ENCODE measurements around the gene PGPEP1. TPM values are rescaled to one million over a fixed set of nuclear protein-coding genes. Genes with fewer than 3 reads are reported as not detected.

PGPEP1 gene
- total RNA-seq (2022) (25.6 and 26.0 TPM in 2 replicates), Bru-seq, nascent RNA (percentile 61 among the genes with signal in this experiment), BruChase-seq, experiment 1, labeled RNA remaining after a 2-hour chase (percentile 71 among the genes with signal in this experiment), BruChase-seq, experiment 2, labeled RNA remaining after a 6-hour chase (percentile 74 among the genes with signal in this experiment)
- long read RNA-seq, full-length matches to known transcripts, result 3 of 9 reads
- long read RNA-seq, partial matches to known transcripts, result 0 of 9 reads
- long read RNA-seq, other reads (novel, unspliced or antisense), result 6 of 9 reads

GRCh38 chr19:18340190-18340989, at the start of gene PGPEP1:
PGPEP1 (plus strand) TSS chr19:18340598; CDS start chr19:18340682, 84 bp downstream.
- BruUV-seq (replicated peaks), result no TSS peak
- peak; percentile 57 to 82 for DNase-seq
- 0 out of 2 replicates have a peak, but pooled peaks cover 2% of the 10 kb centered on the region for H3K36me3 ChIP-seq (ENCODE audit: control insufficient read depth, insufficient read depth, low read length)
- POLR2A ChIA-PET, result interaction anchor here (0.8 to 1.9 kb wide), 3 partner anchors 11 to 59 kb away, joined by 3 to 5 read pairs (median 5); no protein-coding TSS in a partner anchor
- no peaks in the 10 kb centered on the region for H3K27me3 ChIP-seq (replicated peaks; ENCODE audit: control insufficient read depth, insufficient read depth, low read length)
- Mint-ChIP-seq H3K4me3 (ENCODE audit: unreplicated experiment) (peak within 1 kb of the TSS; percentile 70), H3K36me3 (ENCODE audit: insufficient read depth, unreplicated experiment) (peaks cover 17% of the 10 kb centered on the region), H3K27me3 (ENCODE audit: insufficient read depth, unreplicated experiment) (no peaks in the 10 kb centered on the region), H3K4me1 (ENCODE audit: low read depth, unreplicated experiment) (peaks cover 7% of the 10 kb centered on the region), H3K9me3 (ENCODE audit: unreplicated experiment) (no peaks in the 10 kb centered on the region), H3K27ac (ENCODE audit: unreplicated experiment) (peak within 1 kb of the TSS; percentile 60)
- CTCF ChIA-PET, result interaction anchor here (1.0 to 2.2 kb wide), 6 partner anchors 12 to 116 kb away, joined by 3 to 27 read pairs (median 8); partner anchors contain the start of gene SSBP4
- H3K4me1 ChIP-seq, result peaks cover 4% of the 10 kb centered on the region
- H3K4me3 ChIP-seq (ENCODE audit: low read depth, low read length), result peak within 1 kb of the TSS; percentile 71
- intact Hi-C loops (cut with micrococcal nuclease; ENCODE audit: unreplicated experiment), result no loop called here
- no peaks in the 10 kb centered on the region for H3K9me3 ChIP-seq
- no peak for TF ChIP-seq CTCF (IDR thresholded peaks at IDR 0.05; ENCODE audit: insufficient read depth in 1 of 2, low read depth in 1 of 2, low read length in 1 of 2, severe bottlenecking in 1 of 2, unreplicated experiment in 1 of 2)

GRCh38 chr19:18291019-18291524, 49.3 kb upstream of the PGPEP1 start:
- Mint-ChIP-seq H3K27ac (ENCODE audit: unreplicated experiment) (peak overlapping the region; percentile 92), H3K27me3 (ENCODE audit: insufficient read depth, unreplicated experiment) (no peaks in the 10 kb centered on the region), H3K4me1 (ENCODE audit: low read depth, unreplicated experiment) (peaks cover 13% of the 10 kb centered on the region), H3K9me3 (ENCODE audit: unreplicated experiment) (no peaks in the 10 kb centered on the region), H3K4me3 (ENCODE audit: unreplicated experiment) (peak overlapping the region; percentile 71), H3K36me3 (ENCODE audit: insufficient read depth, unreplicated experiment) (peaks cover 7% of the 10 kb centered on the region)
- Histone ChIP-seq H3K27me3 (replicated peaks; ENCODE audit: control insufficient read depth, insufficient read depth, low read length) (no peaks in the 10 kb centered on the region), H3K4me1 (peaks cover 18% of the 10 kb centered on the region), H3K9me3 (no peaks in the 10 kb centered on the region), H3K4me3 (ENCODE audit: low read depth, low read length) (peak overlapping the region; percentile 63), H3K36me3 (ENCODE audit: control insufficient read depth, insufficient read depth, low read length) (no peaks in the 10 kb centered on the region)
- TF ChIP-seq CTCF (IDR thresholded peaks at IDR 0.05; ENCODE audit: insufficient read depth in 1 of 2, low read depth in 1 of 2, low read length in 1 of 2, severe bottlenecking in 1 of 2, unreplicated experiment in 1 of 2), result no peak
- intact Hi-C loops (cut with micrococcal nuclease; ENCODE audit: unreplicated experiment), result no loop called here
- ChIA-PET POLR2A (interaction anchor here (2.7 kb wide), 1 partner anchor 11 kb away, joined by 225 read pairs; the partner anchor contains the start of gene JUND), CTCF (interaction anchor here (2.4 to 3.0 kb wide), 2 partner anchors 11 to 32 kb away, joined by 13 to 82 read pairs; partner anchors contain the start of genes JUND and LSM4)
- TSS peak; percentile 58 for BruUV-seq (replicated peaks)
- DNase-seq, result no peak

Measured in Caco-2 (cell line).